MM.1S (cell line): ENCODE results near the gene UTP15.

Experiments
- DNase-seq: peaks from one replicate; pipeline ENCODE4 v3.0.0-alpha.2; 2015
- H2AFZ ChIP-seq: fragments of 300-600 bp; sonication (generic); 2 replicates; pipeline ENCODE4 v1.6.0; 2016; ENCODE audit warnings: antibody characterized with exemption, low read length
- H3F3A ChIP-seq: fragments of 300-600 bp; sonication (generic); 2 replicates; pipeline ENCODE4 v1.6.1; 2016; ENCODE audit warnings: mild to moderate bottlenecking, antibody characterized with exemption, low read length, moderate library complexity, mixed read lengths; ENCODE audit not compliant: insufficient read depth
- H3K27ac ChIP-seq: fragments of 300-600 bp; sonication (generic); 2 replicates; pipeline ENCODE4 v1.5.1; 2016; ENCODE audit warnings: mild to moderate bottlenecking, low read length
- H3K27me3 ChIP-seq: fragments of 300-600 bp; sonication (generic); replicated peaks from 2 replicates; pipeline ENCODE4 v1.6.0; 2016; ENCODE audit warnings: low read length; ENCODE audit not compliant: insufficient read depth
- H3K36me3 ChIP-seq: fragments of 300-600 bp; sonication (generic); replicated peaks from 2 replicates; pipeline ENCODE4 v1.6.1; 2016; ENCODE audit warnings: mild to moderate bottlenecking, low read length, mixed read lengths; ENCODE audit not compliant: insufficient read depth
- H3K4me1 ChIP-seq: fragments of 300-600 bp; sonication (generic); 2 replicates; pipeline ENCODE4 v1.6.1; 2016; ENCODE audit warnings: low read length, mixed read lengths
- H3K4me2 ChIP-seq: fragments of 300-600 bp; sonication (generic); 2 replicates; pipeline ENCODE4 v1.6.0; 2016; ENCODE audit warnings: low read depth, low read length
- H3K4me3 ChIP-seq: fragments of 300-600 bp; sonication (generic); 2 replicates; pipeline ENCODE4 v1.5.1; 2016; ENCODE audit warnings: low read length, mixed read lengths
- H3K79me2 ChIP-seq: fragments of 300-600 bp; sonication (generic); 2 replicates; pipeline ENCODE4 v1.6.1; 2016; ENCODE audit warnings: mixed run types, low read length, mixed read lengths
- H3K9ac ChIP-seq: fragments of 300-600 bp; sonication (generic); 2 replicates; pipeline ENCODE4 v1.6.1; 2016; ENCODE audit warnings: low read length, mixed read lengths
- H3K9me2 ChIP-seq: fragments of 300-600 bp; sonication (generic); replicated peaks from 2 replicates; pipeline ENCODE4 v1.6.1; 2016; ENCODE audit warnings: mild to moderate bottlenecking, low read length, mixed read lengths; ENCODE audit not compliant: insufficient read depth
- H3K9me3 ChIP-seq: fragments of 300-600 bp; sonication (generic); replicated peaks from 2 replicates; pipeline ENCODE4 v1.6.1; 2016; ENCODE audit warnings: mild to moderate bottlenecking, low read length, mixed read lengths; ENCODE audit not compliant: insufficient read depth
- H4K20me1 ChIP-seq: fragments of 300-600 bp; sonication (generic); 2 replicates; pipeline ENCODE4 v1.6.1; 2016; ENCODE audit warnings: mild to moderate bottlenecking, low read length, moderate library complexity, mixed read lengths; ENCODE audit not compliant: insufficient read depth
- CTCF ChIP-seq: fragments of 300-600 bp; sonication (generic); IDR thresholded peaks from 2 replicates; pipeline ENCODE4 v1.5.1; 2016; ENCODE audit warnings: antibody characterized with exemption, low read length, mixed read lengths
- EZH2 ChIP-seq: fragments of 300-600 bp; sonication (generic); optimal IDR thresholded peaks from 2 replicates; pipeline ENCODE3; 2017; ENCODE audit warnings: low read depth, mild to moderate bottlenecking, antibody characterized with exemption, low read length, mixed read lengths
- EZH2phosphoT487 ChIP-seq: fragments of 300-600 bp; sonication (generic); IDR thresholded peaks from 2 replicates; pipeline ENCODE4 v1.6.1; 2018; ENCODE audit warnings: antibody characterized with exemption, low read length

UTP15 gene

GRCh38 chr5:73540192-73540591 is 25.4 kb upstream of the UTP15 start:
- Histone ChIP-seq H3K4me3 (no peak overlapping the region), H3K79me2 (no peaks in the 10 kb centered on the region), H2AFZ (no peak overlapping the region), H3F3A (no peaks in the 10 kb centered on the region), H3K9me2 (no peaks in the 10 kb centered on the region), H3K36me3 (no peaks in the 10 kb centered on the region), H3K4me2 (no peak overlapping the region), H3K9me3 (no peaks in the 10 kb centered on the region), H3K27ac (no peak overlapping the region), H4K20me1 (no peaks in the 10 kb centered on the region), H3K9ac (no peak overlapping the region), H3K4me1 (no peaks in the 10 kb centered on the region), H3K27me3 (no peaks in the 10 kb centered on the region)
- TF ChIP-seq CTCF = no peak
- no peak for TF ChIP-seq EZH2
- TF ChIP-seq EZH2phosphoT487 = no peak
- DNase-seq = no peak

- Histone ChIP-seq H3K27me3 (no peaks in the 10 kb centered on the region), H3K4me3 (no peak overlapping the region), H3K9me2 (no peaks in the 10 kb centered on the region), H3K9me3 (no peaks in the 10 kb centered on the region), H3K4me2 (no peak overlapping the region), H4K20me1 (no peaks in the 10 kb centered on the region), H3K79me2 (no peaks in the 10 kb centered on the region), H3K4me1 (no peaks in the 10 kb centered on the region), H2AFZ (no peak overlapping the region), H3K27ac (no peak overlapping the region), H3K36me3 (no peaks in the 10 kb centered on the region), H3F3A (no peaks in the 10 kb centered on the region), H3K9ac (no peak overlapping the region)
- TF ChIP-seq CTCF (no peak), EZH2phosphoT487 (no peak), EZH2 (no peak)
- no peak for DNase-seq
These were observed 23.5 kb upstream of the UTP15 start for GRCh38 chr5:73542020-73542419.

GRCh38 chr5:73544429-73545402 is 20.8 kb upstream of the UTP15 start:
- no peak overlapping the region for H3K4me3 ChIP-seq
- H3K27me3 ChIP-seq = no peaks in the 10 kb centered on the region
- no peak overlapping the region for H3K9ac ChIP-seq
- no peak for TF ChIP-seq CTCF
- no peak for TF ChIP-seq EZH2
- no peak for TF ChIP-seq EZH2phosphoT487
- no peaks in the 10 kb centered on the region for H4K20me1 ChIP-seq
- H3K9me3 ChIP-seq = no peaks in the 10 kb centered on the region
- no peaks in the 10 kb centered on the region for H3K79me2 ChIP-seq
- no peaks in the 10 kb centered on the region for H3K36me3 ChIP-seq
- no peaks in the 10 kb centered on the region for H3F3A ChIP-seq
- H3K27ac ChIP-seq = no peak overlapping the region
- H3K4me1 ChIP-seq = no peaks in the 10 kb centered on the region
- no peak overlapping the region for H3K4me2 ChIP-seq
- no peak for DNase-seq
- no peak overlapping the region for H2AFZ ChIP-seq
- no peaks in the 10 kb centered on the region for H3K9me2 ChIP-seq
